PC-3 (cell line): ENCODE data around the gene ABHD11. TPM values are rescaled to one million over a fixed set of nuclear protein-coding genes. Genes with fewer than 3 reads are reported as not detected.
"Not testable (repeated sequence)": the region's sequence is repeated elsewhere in the genome, so short reads cannot be mapped to it uniquely, and the experiment has no call there.

Source experiments
- ATAC-seq: fragments of 200-7000 bp; cut with Tn5 transposase; 2 replicates; pipeline ENCODE4 v1.9.1; 2020; ENCODE audit warnings: mild to moderate bottlenecking, moderate library complexity
- BruUV-seq: library from RNA; stranded (reverse); fragments of 400-500 nt; replicated peaks from 2 replicates; lab custom pipeline; 2021; lab: Mats Ljungman, UMichigan
- CTCF ChIA-PET: fragments of 300-600 bp; sonication (Branson Sonifier 250); formaldehyde crosslinking; loops from one replicate; lab custom pipeline; 2022; ENCODE audit warnings: antibody characterized with exemption; lab: Charles Lee
- POLR2A ChIA-PET: fragments of 300-600 bp; sonication (Branson Sonifier 250); formaldehyde crosslinking; loops from one replicate; lab custom pipeline; 2022; ENCODE audit warnings: antibody characterized with exemption; ENCODE audit not compliant: unreplicated experiment; lab: Charles Lee
- DNase-seq: peaks from one replicate; pipeline ENCODE4 v3.0.0-alpha.2; 2015
- H2AFZ ChIP-seq: fragments of 300-600 bp; sonication (generic); 2 replicates; pipeline ENCODE4 v1.6.0; 2016; ENCODE audit warnings: antibody characterized with exemption, low read length
- H3F3A ChIP-seq: fragments of 300-600 bp; sonication (generic); one replicate; pipeline ENCODE4 v1.6.0; 2017; ENCODE audit warnings: antibody characterized with exemption, low read length, control low read depth, mild to moderate bottlenecking; ENCODE audit not compliant: unreplicated experiment
- H3K27ac ChIP-seq: fragments of 300-600 bp; sonication (generic); 2 replicates; pipeline ENCODE4 v1.5.1; 2016; ENCODE audit warnings: mild to moderate bottlenecking, low read length
- H3K27me3 ChIP-seq: fragments of 300-600 bp; sonication (generic); 2 replicates; pipeline ENCODE4 v1.6.1; 2016; ENCODE audit warnings: low read length, mixed read lengths
- H3K36me3 ChIP-seq: fragments of 300-600 bp; sonication (generic); 2 replicates; pipeline ENCODE4 v1.6.1; 2016; ENCODE audit warnings: low read depth, mixed run types, low read length, mixed read lengths
- H3K4me1 ChIP-seq: fragments of 300-600 bp; sonication (generic); 2 replicates; pipeline ENCODE4 v1.5.1; 2016; ENCODE audit warnings: low read length; ENCODE audit not compliant: insufficient read depth
- H3K4me2 ChIP-seq: fragments of 300-600 bp; sonication (generic); 2 replicates; pipeline ENCODE4 v1.6.0; 2016; ENCODE audit warnings: low read length
- H3K4me3 ChIP-seq: fragments of 300-600 bp; sonication (generic); 2 replicates; pipeline ENCODE4 v1.5.1; 2016; ENCODE audit warnings: mild to moderate bottlenecking, low read length, mixed read lengths
- H3K79me2 ChIP-seq: fragments of 300-600 bp; sonication (generic); 2 replicates; pipeline ENCODE4 v1.6.1; 2017; ENCODE audit warnings: low read length, mixed read lengths
- H3K9ac ChIP-seq: fragments of 300-600 bp; sonication (generic); 2 replicates; pipeline ENCODE4 v1.6.0; 2016; ENCODE audit warnings: mild to moderate bottlenecking, low read length
- H3K9me2 ChIP-seq: fragments of 300-600 bp; sonication (generic); replicated peaks from 2 replicates; pipeline ENCODE4 v1.6.1; 2016; ENCODE audit warnings: mixed run types, low read length, mixed read lengths
- H3K9me3 ChIP-seq: fragments of 300-600 bp; sonication (generic); 2 replicates; pipeline ENCODE4 v1.6.1; 2016; ENCODE audit warnings: low read length, mixed read lengths
- H4K20me1 ChIP-seq: fragments of 300-600 bp; sonication (generic); 2 replicates; pipeline ENCODE4 v1.6.1; 2016; ENCODE audit warnings: low read length, mixed read lengths
- EZH2 ChIP-seq: fragments of 300-600 bp; sonication (generic); IDR thresholded peaks from one replicate; pipeline ENCODE4 v1.6.1; 2017; ENCODE audit warnings: antibody characterized with exemption, mild to moderate bottlenecking, low read length; ENCODE audit not compliant: unreplicated experiment
- EZH2phosphoT487 ChIP-seq: fragments of 300-600 bp; sonication (generic); IDR thresholded peaks from 2 replicates; pipeline ENCODE4 v1.6.1; 2018; ENCODE audit warnings: mild to moderate bottlenecking, antibody characterized with exemption, low read length, borderline replicate concordance
- intact Hi-C: fragments of 100-400 bp; cut with micrococcal nuclease; formaldehyde crosslinking; loops from 2 replicates; pipeline ENCODE4 v1.9.0; 2023
- total RNA-seq: library from RNA; depleted of rRNA; stranded (reverse); fragments of >200 nt; gene quantifications from 2 replicates; pipeline ENCODE4 v1.2.3, GENCODE V29; 2014
- TF ChIP-seq, protein P1 (sequence below): fragments of 300-600 bp; sonication (generic); conservative IDR thresholded peaks from 2 replicates; pipeline ENCODE4 v1.5.1; 2017; ENCODE audit warnings: antibody characterized with exemption, low read depth, mild to moderate bottlenecking, low read length

The ABHD11 gene
- total RNA-seq, 1 experiment from 2014 or later: 41.4 TPM

DNA sequence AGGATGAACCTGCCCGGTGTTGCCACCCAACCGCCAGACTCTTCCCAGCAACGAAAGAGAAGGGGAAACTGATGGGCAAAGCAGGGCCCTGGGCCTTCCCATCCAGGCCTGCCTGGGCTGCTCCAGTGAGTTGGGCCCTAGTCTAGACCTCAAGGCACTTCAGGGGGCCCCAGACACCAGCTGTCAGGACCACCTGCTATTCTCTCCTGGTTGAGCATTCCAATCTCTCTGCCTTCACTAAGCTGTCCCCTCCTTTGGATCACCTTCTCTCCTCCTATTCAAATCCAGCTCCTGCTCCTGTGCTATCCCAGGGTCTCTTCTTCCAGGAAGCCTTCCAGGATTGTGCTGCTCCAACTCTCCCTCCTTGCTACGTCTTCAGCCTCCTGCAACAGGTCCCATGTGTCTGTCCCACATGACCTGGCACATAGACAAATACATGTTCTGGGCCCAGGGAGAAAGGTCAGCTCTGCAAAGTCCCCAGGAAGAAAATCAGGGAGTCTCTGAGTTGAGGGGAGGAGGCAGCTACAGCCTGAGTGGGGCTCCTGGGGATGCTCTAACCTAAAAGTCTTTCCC lies 22.2 kb downstream of the ABHD11 start:
- peak overlapping the region; percentile 100 for H3K9ac ChIP-seq
- ChIA-PET POLR2A (interaction anchor here (0.6 to 4.9 kb wide), 4 partner anchors 10 to 596 kb away, joined by 3 to 90 read pairs (median 4); no protein-coding TSS in a partner anchor), CTCF (no interaction called here)
- H3K36me3 ChIP-seq: peaks cover 39% of the 10 kb centered on the region
- H2AFZ ChIP-seq: no peak overlapping the region
- H3F3A ChIP-seq: peaks cover 11% of the 10 kb centered on the region
- no peaks in the 10 kb centered on the region for H3K27me3 ChIP-seq
- peaks cover 58% of the 10 kb centered on the region for H3K4me1 ChIP-seq
- TF ChIP-seq EZH2 (no peak), EZH2phosphoT487 (no peak)
- TF ChIP-seq, protein P1, sequence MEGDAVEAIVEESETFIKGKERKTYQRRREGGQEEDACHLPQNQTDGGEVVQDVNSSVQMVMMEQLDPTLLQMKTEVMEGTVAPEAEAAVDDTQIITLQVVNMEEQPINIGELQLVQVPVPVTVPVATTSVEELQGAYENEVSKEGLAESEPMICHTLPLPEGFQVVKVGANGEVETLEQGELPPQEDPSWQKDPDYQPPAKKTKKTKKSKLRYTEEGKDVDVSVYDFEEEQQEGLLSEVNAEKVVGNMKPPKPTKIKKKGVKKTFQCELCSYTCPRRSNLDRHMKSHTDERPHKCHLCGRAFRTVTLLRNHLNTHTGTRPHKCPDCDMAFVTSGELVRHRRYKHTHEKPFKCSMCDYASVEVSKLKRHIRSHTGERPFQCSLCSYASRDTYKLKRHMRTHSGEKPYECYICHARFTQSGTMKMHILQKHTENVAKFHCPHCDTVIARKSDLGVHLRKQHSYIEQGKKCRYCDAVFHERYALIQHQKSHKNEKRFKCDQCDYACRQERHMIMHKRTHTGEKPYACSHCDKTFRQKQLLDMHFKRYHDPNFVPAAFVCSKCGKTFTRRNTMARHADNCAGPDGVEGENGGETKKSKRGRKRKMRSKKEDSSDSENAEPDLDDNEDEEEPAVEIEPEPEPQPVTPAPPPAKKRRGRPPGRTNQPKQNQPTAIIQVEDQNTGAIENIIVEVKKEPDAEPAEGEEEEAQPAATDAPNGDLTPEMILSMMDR: no peak
- peaks cover 37% of the 10 kb centered on the region for H4K20me1 ChIP-seq
- H3K9me2 ChIP-seq: no peaks in the 10 kb centered on the region
- peak overlapping the region; percentile 100 for H3K27ac ChIP-seq
- peaks cover 82% of the 10 kb centered on the region for H3K79me2 ChIP-seq
- H3K4me3 ChIP-seq: peak overlapping the region; percentile 95
- no peaks in the 10 kb centered on the region for H3K9me3 ChIP-seq
- intact Hi-C loops: loop anchor here (5.0 kb wide), 1 partner anchor 49 kb away; the partner anchor contains the start of gene VPS37D
- ATAC-seq: no peak
- peak overlapping the region; percentile 99 for H3K4me2 ChIP-seq
- no peak for DNase-seq
- TSS peak; percentile 41 for BruUV-seq

DNA sequence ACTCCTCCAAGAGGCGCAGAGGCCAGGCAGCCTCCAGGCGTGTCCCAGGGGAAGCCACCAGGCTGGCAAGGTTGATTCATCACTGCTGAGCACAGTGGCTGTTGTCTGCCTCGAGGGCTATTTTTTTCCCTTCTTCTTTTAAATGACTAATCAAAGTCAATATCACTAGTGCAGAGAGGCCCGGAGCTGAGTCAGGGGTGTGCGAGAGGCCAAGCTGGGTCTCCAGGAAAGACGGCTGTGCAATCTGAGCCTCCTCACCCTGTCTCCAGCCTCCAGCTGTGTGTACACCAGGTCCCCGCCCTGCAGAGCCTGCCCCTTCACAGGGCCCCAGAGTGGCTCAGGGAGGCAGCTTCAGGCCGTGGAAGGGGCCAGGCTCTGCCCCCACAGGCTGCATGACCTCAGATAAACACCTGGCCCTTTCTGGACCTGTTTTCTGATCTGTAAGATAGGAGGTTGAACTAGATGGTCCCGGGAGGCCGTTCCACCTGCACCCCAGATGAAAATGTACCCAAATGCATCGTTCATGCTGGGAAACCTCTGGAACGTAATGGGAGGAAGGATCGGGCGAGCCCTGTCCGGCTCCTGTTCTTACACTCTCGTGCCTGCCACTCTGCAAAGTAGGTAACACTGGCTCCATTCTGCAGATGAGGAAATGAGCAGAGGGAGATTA lies 22.8 kb downstream of the ABHD11 start:
- H2AFZ ChIP-seq: no peak overlapping the region
- peak overlapping the region; percentile 99 for H3K4me2 ChIP-seq
- ChIA-PET CTCF (no interaction called here), POLR2A (interaction anchor here (0.6 to 4.9 kb wide), 4 partner anchors 10 to 597 kb away, joined by 3 to 90 read pairs (median 4); no protein-coding TSS in a partner anchor)
- peaks cover 43% of the 10 kb centered on the region for H4K20me1 ChIP-seq
- BruUV-seq: no TSS peak
- DNase-seq: peak; percentile 98
- peak; percentile 74 for ATAC-seq
- H3F3A ChIP-seq: peaks cover 11% of the 10 kb centered on the region
- intact Hi-C loops: loop anchor here (1.0 to 5.0 kb wide), 2 partner anchors 8 to 48 kb away; partner anchors contain the start of gene VPS37D
- H3K9ac ChIP-seq: peak overlapping the region; percentile 100
- peak overlapping the region; percentile 95 for H3K4me3 ChIP-seq
- H3K27ac ChIP-seq: peak overlapping the region; percentile 100
- H3K9me2 ChIP-seq: no peaks in the 10 kb centered on the region
- peaks cover 53% of the 10 kb centered on the region for H3K4me1 ChIP-seq
- H3K9me3 ChIP-seq: no peaks in the 10 kb centered on the region
- no peak for TF ChIP-seq EZH2
- no peak for TF ChIP-seq EZH2phosphoT487
- TF ChIP-seq, protein P1: no peak
- no peaks in the 10 kb centered on the region for H3K27me3 ChIP-seq
- peaks cover 88% of the 10 kb centered on the region for H3K79me2 ChIP-seq
- H3K36me3 ChIP-seq: peaks cover 39% of the 10 kb centered on the region

DNA sequence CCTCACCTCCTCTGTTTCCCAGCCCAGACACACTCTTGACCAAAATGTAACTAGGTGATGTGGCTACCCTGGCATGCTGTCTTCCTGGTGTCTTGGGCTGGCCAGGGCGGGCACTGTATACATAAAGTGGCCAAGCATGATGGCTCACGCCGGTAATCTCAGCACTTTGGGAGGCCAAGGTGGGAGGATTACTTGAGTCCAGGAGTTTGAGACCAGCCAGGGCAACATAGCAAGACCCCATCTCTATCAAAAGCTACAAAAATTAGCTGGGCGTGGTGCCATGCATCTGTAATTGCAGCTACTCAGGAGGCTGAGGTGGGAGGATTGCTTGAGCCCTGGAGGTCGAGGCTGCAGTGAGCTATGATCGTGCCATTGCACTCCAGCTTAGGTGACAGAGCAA lies 25.3 kb downstream of the ABHD11 start:
- H4K20me1 ChIP-seq: peaks cover 46% of the 10 kb centered on the region
- H2AFZ ChIP-seq, H3K27me3 ChIP-seq, BruUV-seq, H3K4me3 ChIP-seq, DNase-seq, H3K9me3 ChIP-seq, H3K4me2 ChIP-seq, intact Hi-C loops, H3K9ac ChIP-seq, ATAC-seq, POLR2A ChIA-PET, H3K9me2 ChIP-seq: not testable (repeated sequence)
- peaks cover 47% of the 10 kb centered on the region for H3K36me3 ChIP-seq
- H3K4me1 ChIP-seq: peaks cover 54% of the 10 kb centered on the region
- CTCF ChIA-PET: interaction anchor here (0.6 kb wide), 1 partner anchor 97 kb away, joined by 4 read pairs; no protein-coding TSS in a partner anchor
- peak overlapping the region; percentile 100; the same call in 1 of the 2 replicates for H3K27ac ChIP-seq
- peaks cover 11% of the 10 kb centered on the region for H3F3A ChIP-seq
- peaks cover 97% of the 10 kb centered on the region for H3K79me2 ChIP-seq
